GM19043 (cell line): ENCODE data around the gene CAPN14.
"Not testable (repeated sequence)": the region's sequence is repeated elsewhere in the genome, so short reads cannot be mapped to it uniquely, and the experiment has no call there.

Source experiments
- ATAC-seq: cut with Tn5 transposase; IDR thresholded peaks from one replicate; pipeline ENCODE4 v1.9.1; 2021; ENCODE audit warnings: low read depth; ENCODE audit not compliant: unreplicated experiment

The CAPN14 gene

GRCh38 chr2:31200972-31201371, 16.3 kb downstream of the CAPN14 start:
- no peak for ATAC-seq

DNA sequence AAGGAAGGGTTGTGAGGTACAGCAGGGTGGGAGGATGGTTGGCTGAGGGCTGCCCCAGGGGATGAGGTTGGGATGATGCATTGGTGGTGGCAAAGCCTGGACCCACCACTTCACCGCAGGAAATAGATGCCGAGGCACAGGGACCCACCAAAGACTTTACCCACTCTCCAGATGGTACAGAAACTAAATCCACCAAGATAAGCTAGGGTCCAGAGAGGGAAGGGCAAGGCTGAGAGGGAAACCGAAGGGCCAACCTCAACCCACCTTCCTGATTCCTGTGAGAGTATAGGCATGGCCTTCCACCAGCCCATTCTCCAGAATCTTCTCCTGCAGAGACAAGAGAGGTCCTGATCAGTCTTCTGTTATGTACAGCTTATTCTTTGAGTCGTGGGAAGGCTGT, 18.1 kb downstream of the CAPN14 start:
- no peak for ATAC-seq

- no peak for ATAC-seq
Measured at GRCh38 chr2:31197669-31198068, 19.6 kb downstream of the CAPN14 start.

DNA sequence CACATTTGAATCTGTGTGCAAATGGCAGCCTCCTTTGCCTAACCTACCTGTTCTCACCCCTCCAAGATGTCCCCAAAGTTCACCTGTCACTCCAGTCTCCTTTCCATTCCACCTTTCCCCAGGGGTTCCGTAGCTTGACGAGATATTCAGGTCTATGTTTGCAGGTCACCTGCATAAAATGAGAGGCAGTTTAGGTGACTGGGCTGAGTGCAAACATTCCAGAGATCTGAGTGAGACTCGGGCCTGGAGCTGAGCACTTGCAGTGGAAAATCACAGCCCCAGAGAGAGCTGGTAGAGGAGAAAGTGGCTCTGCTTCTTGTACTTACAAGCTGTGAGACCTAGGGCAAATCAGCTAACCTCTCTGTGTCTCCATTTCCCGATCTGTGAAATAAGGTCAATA, 20.1 kb downstream of the CAPN14 start:
- no peak for ATAC-seq

- no peak for ATAC-seq
Measured at GRCh38 chr2:31196622-31197021, 20.7 kb downstream of the CAPN14 start.

DNA sequence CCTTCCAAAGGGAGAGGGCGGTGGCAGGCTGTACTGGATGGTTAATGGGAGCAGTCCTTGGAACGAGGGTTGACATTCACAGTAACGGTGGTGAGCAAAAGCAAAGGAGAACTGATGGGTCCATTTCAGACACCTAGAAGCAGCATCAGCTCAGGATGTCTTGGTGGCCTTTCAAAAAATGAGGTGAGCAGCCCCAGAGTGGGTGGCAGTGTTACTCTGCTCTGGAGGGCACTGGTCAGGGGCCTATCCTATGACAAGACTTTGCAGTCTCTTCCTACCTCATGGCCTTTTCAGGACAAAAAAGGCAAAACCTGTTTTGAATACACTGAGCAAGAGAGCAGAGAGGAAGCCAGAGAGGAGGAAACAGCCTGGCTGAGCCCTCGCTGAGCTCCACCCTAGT, 23.5 kb downstream of the CAPN14 start:
- no peak for ATAC-seq

DNA sequence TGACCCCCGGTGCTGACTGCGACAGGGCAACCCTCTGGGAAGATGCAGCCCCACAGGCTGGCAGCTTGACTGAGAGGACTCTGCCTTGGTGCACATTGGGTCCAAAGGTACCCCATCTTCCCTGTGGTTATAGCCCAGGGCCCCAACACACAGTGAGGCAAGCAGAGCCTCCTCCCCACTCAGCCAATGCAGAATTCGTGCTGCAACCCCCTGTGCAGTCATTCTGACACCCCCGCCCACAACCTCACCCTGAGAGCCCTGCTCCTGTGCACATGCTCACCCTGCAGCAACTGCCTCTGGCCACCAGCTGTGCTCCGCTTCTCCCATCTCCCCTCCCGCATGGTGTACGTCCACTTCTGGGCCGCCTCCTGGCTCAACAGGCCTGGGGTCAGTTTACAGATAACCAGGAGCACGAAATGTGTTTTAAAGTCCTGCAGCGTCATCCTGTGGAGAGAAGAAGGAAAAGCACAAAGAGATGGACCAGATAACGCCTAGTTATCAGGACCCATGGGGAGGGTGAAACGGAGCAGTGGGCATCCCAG, 24.4 kb downstream of the CAPN14 start:
- no peak for ATAC-seq

GRCh38 chr2:31192396-31192795, 24.9 kb downstream of the CAPN14 start:
- no peak for ATAC-seq

- no peak for ATAC-seq
Measured at GRCh38 chr2:31191931-31192330, 25.4 kb downstream of the CAPN14 start.

- ATAC-seq: no peak
Measured at GRCh38 chr2:31190188-31190587, 27.1 kb downstream of the CAPN14 start.

DNA sequence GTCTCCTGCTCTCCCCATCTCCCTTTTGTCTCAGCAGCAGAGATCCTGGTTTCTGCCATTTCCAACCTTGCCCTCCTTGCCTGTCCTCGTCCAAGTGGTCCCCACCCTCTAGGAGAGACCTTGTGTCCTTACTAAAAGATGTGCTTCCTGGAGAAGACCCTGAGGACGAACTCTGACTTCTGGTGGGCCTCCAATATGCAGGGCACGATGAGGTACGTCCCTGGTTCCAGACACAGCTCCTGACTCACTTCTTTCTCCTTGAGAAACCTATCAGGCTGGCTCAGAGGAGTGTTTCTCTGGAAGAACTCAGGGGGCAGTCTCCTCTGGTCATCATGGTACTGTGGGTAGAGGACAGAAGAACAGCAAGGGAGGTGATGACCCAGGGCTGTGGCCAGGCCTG, 28.2 kb downstream of the CAPN14 start:
- no peak for ATAC-seq

DNA sequence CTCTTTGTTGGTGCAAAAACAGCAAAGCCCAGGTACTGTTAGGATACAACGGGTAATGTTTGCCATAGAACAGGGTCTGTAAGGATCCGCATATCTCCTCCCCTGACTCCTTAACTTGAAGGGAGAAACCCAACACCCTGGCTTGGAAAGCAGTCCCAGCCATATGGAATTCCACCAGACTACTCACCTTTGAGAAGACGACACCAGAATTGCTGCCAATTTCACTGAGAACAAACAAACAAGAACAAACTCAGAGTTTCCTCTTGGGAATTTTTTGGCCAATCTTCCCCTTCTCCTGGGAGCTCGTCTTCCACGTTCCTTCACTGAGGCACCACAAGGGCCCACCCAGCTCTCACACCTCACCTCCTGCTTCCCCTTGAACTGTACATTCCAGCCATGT, 29.2 kb downstream of the CAPN14 start:
- no peak for ATAC-seq

DNA sequence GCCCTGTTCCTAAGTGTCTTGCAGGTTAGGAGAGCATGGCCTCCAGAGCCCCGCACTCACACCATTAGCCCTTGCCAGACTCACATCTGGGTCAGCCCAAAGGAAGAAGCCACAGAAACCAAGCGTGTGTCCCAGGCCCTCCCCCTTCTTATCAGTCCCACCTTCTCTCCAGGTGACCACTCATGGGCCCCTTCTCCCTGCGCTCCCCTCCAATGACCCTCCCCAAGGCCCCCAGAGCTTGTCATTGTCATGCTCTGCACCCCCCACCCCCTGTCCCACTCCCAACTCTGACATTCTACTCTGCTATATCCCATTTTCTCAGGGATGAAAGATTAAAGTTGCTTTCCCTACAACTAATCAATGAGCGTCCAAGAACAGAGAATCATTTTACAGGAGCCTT, 30.1 kb downstream of the CAPN14 start:
- ATAC-seq: no peak

- ATAC-seq: not testable (repeated sequence)
Measured at GRCh38 chr2:31183973-31184372, 33.3 kb downstream of the CAPN14 start.

DNA sequence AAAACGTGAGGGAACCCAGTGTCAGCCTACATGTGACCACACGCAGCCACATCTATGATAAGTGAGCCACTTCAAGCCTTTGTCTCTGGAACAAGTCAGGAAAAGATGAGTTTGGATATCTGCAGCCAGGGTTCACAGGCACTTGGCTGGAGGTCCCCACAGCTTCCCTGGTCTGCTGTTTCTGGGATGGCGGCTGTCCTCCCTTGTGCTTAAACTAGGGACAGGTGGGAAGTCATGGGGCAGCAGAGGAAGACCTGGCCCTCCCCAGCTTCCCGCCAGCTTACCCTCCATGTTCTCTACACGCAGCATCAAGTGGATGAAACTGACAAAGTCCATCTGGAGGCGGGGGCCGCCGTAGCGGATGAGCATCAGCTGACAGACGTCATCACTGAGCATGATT, 40.6 kb downstream of the CAPN14 start:
- no peak for ATAC-seq

- no peak for ATAC-seq
Measured at GRCh38 chr2:31171142-31171541, 46.2 kb downstream of the CAPN14 start.

DNA sequence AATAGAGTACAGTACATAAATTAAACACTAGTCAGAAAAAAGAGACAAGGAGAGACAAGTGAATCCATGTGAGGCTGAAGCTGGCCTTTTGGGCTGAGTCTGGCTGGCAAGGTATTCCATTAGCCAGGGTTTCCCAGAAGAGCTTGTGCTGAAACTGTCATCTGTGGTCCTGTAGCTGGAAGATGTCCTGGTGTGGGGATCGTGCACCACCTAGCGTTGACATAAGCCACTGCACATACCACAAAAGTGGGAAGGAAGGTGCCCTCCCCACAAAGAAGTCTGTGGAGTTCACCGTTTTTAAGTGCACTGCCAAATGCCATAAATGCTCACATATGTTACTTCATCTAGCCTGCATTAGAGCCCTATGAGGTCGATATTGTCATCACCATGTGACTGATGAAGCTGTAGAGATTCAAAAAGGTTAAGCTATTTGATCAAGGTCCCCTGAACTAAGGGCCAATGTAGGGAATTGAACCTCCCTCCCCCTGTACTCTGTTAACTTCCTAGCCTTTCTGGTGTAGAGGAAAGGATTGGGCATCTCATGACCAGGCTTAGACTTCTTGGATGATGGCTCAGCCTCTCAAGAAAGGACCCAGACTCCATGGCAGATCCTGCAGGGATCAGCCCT, 47.1 kb downstream of the CAPN14 start:
- peak; percentile 64 for ATAC-seq

- ATAC-seq: no peak
Measured at GRCh38 chr2:31168291-31168690, 49.0 kb downstream of the CAPN14 start.

DNA sequence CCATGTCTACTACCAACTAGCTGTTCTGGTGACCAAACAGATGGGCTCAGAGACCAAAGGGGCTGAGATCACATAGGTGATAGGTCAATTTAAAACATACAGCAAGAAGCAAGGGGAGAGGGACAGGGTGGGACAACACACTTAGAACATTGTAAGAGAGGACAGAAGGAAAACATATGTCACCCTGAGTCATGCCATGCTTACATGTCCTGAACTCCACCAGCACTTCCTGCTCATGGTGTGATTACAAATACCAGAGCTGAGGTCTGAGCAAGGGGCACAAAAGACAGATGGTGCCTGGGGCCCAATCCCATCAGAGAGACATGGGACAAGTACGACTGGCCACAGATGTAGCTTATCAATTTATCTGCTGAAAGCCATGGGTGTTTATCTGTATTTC, 50.4 kb downstream of the CAPN14 start:
- ATAC-seq: no peak

DNA sequence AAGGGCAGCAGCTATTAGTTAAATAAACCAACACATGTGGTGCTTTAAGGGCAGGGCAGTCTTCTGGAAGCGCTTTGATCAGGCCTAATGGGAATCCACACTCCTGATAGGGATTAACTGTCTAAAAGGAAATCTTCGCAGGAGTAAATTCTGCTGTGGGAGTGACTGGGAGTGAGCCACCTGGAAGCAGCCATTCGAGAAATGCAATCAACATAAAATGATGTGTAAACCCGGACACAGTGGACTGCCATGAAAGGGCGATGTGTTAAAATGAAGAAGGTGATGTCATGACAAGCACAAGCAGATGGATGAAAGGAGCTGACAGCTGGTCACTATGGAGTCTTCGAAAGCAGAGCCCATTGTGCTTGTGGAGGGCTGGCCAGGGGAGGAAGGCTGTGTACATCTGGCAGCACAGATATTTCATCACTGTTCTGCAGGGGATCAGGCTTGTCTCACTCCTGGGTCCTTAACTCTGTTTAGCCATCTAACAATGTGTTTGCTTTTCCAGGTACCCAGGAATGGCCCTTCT, 54.2 kb downstream of the CAPN14 start:
- ATAC-seq: no peak

GRCh38 chr2:31161637-31162036, 55.7 kb downstream of the CAPN14 start:
- no peak for ATAC-seq

GRCh38 chr2:31151501-31151900, 65.8 kb downstream of the CAPN14 start:
- ATAC-seq: no peak
